Left forelimb (tissue), 1 donor: ENCODE data around the gene TUBD1.
"Not testable (repeated sequence)": the region's sequence is repeated elsewhere in the genome, so short reads cannot be mapped to it uniquely, and the experiment has no call there.

Source experiments
- DNase-seq: peaks from one replicate; pipeline ENCODE4 v3.0.0-alpha.2; 2018; ENCODE audit warnings: low spot score

Gene TUBD1

GRCh38 chr17:59844884-59845594 lies 47.7 kb downstream of the TUBD1 start:
- DNase-seq = no peak

DNA sequence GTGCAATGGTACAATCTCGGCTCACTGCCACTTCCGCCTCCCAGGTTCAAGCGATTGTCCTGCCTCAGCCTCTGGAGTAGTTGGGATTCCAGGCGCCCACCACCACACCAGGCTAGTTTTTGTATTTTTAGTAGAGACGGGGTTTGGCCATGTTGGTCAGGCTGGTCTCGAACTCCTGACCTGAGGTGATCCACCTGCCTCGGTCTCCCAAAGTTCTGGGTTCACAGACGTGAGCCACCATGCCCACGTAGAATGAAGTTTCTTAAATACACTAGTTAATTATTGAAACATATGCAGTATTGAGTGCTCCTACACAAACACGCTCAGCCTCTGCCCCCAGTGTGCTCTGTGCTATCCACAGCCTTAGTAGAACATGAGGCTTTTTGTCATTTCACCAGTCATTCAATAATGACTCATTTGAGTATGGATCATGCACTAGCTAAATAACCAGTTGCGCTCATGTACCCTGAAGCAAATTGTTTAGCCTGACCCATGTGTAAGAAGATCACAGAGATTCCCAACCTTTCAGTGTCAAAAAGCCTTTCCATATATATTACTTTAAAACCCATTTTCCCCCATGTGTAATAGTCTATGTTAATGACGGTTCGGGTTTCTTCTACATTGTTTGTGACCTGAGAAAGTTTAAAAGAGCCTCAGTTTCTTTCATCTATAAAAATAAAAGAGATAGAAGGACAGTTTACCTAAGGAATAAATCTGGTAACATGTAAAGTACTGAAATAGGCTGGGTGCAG lies 49.7 kb downstream of the TUBD1 start:
- no peak for DNase-seq

DNA sequence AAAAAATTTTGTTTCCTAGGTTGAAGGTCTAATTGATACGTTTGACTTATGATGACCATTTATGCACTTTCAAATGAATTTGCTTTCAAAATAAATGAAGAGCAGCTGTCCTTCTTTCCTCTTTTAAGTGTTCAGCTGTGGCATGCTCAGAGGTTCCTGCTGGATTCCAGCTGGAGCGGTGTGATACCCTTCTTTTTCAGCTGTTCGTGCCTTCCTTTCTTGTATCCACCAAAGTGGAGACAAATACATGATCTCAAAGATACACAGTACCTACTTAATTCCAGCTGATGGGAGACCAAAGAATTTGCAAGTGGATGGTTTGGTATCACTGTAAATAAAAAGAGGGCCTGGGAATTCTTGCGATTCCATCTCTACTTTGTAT lies 50.9 kb downstream of the TUBD1 start:
- not testable (repeated sequence) for DNase-seq

DNA sequence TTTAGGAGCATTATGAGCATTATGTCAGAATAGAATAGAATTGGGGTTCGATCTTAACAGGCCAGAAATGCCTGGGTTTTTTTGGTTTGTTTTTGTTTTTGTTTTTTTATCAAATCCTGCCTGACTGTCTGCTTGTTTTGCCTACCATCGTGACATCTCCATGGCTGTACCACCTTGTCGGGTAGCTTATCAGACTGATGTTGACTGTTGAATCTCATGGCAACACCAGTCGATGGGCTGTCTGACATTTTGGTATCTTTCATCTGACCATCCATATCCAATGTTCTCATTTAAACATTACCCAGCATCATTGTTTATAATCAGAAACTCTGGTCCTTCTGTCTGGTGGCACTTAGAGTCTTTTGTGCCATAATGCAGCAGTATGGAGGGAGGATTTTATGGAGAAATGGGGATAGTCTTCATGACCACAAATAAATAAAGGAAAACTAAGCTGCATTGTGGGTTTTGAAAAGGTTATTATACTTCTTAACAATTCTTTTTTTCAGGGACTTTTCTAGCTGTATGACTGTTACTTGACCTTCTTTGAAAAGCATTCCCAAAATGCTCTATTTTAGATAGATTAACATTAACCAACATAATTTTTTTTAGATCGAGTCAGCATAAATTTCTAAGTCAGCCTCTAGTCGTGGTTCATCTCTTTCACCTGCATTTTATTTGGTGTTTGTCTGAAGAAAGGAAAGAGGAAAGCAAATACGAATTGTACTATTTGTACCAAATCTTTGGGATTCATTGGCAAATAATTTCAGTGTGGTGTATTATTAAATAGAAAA lies 51.5 kb downstream of the TUBD1 start:
- DNase-seq = not testable (repeated sequence)

DNA sequence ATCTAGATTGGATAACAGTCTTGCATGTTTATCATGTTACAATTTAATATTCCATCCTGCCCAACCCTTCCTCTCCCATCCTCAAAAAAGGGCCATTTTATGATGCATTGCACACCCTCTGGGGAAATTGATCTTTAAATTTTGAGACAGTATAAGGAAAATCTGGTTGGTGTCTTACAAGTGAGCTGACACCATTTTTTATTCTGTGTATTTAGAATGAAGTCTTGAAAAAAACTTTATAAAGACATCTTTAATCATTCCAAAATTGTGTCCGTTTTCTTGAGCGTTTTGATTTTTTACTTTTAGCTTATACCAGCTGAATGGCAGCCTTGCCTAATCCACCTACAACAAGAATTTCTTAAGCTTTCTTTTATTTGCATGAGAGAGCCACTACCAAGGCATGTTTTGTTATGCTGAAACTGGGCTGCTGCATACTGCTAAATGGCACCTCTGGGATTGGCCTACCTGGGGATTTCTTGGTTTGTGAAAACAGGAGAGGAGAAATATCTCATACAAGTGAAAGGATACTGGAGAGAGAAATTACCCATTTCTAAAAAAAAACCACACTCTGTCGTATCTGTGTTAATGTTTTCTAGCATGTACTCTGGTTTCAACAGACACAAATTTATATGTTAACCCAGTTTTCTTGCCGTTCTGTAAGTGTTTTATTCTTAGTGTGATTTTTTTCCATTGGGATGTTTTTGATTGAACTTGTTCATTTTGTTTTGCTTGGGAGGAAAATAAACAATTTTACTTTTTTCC lies 52.2 kb downstream of the TUBD1 start:
- no peak for DNase-seq

DNA sequence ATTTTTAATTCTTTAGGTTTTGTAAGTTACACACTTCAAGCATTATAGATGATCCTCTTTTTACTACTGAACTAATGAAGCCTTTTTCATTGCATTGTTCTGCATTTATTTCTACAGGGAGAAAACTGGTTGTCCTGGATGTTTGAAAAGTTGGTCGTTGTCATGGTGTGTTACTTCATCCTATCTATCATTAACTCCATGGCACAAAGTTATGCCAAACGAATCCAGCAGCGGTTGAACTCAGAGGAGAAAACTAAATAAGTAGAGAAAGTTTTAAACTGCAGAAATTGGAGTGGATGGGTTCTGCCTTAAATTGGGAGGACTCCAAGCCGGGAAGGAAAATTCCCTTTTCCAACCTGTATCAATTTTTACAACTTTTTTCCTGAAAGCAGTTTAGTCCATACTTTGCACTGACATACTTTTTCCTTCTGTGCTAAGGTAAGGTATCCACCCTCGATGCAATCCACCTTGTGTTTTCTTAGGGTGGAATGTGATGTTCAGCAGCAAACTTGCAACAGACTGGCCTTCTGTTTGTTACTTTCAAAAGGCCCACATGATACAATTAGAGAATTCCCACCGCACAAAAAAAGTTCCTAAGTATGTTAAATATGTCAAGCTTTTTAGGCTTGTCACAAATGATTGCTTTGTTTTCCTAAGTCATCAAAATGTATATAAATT lies 53.0 kb downstream of the TUBD1 start:
- DNase-seq = no peak

DNA sequence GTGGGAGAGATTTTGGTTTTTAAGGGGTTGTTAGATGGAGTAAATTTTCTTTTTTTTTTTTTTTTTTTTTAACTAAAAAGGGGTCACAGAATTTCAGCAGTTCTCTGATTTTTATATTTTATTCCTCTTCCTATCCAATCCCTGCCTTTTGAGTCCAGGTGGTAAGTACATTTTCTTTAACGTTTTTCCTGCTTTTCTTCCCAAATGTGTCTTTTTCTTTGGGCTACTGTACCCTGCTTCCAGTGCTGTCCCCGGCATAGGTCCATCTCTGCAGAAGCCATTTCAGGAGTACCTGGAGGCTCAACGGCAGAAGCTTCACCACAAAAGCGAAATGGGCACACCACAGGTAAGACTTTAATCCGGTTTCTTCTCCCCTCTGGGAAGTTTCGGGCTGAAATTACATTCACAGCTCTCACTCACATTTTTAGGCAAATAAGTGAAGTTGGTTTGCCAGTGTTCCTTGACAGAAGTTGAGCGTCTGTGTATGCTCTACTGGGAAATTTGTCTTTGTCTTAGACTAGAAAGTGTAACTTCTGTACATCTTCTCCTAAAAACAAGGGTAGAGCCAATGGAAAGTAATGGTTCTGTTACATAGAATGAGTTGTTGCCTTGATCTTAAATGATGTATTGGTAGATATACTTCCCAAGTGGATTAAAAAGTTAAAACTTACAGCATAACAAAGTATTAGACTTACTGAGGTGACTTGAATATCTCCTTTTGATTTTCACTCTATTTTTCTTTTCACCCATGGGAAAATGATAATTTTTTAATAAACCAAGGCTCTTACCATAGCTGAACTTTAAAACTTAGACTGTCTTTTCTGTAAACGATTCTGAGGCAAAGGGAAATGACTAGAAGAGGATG lies 54.5 kb downstream of the TUBD1 start:
- DNase-seq = no peak

DNA sequence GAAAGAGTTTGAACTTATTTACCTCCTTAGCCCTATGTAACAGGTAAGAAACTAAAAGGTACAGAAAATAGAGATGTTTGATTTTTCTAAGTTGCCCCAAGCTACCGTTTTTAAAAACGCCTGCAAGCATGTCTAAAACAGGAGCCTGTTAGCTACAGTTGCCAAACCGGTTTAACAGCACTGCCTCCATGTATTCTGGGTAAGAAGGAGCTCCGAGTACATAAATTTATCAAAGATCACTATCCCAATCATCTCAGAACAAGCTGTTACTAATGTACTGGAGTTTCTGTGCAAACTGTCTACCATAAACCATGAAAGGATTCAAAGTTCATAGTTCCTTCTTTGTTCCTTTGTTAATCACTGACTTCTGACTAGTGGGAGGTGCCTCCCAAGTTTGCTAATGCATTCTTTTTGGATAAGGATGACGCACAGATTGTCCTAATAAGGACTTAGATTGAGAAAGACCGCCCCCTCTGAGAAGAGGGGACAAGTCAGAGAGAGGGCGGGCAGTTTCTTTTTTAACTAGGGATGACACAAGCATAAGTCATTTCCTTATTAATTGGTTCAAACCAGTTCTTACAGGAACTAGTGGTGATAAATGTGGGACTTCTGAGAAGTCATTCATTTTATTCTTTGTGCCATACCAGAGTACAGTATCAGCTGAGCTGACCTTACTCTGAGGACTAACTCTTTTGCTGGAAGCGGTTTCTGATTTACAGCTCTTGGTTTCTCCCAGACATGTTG lies 55.3 kb downstream of the TUBD1 start:
- DNase-seq = no peak

GRCh38 chr17:59832883-59833379 lies 59.8 kb downstream of the TUBD1 start:
- DNase-seq = no peak

GRCh38 chr17:59830846-59831486 lies 61.8 kb downstream of the TUBD1 start:
- no peak for DNase-seq

GRCh38 chr17:59830007-59830630 lies 62.6 kb downstream of the TUBD1 start:
- DNase-seq = no peak

GRCh38 chr17:59829217-59830006 lies 63.3 kb downstream of the TUBD1 start:
- DNase-seq = no peak

GRCh38 chr17:59828819-59829216 lies 63.9 kb downstream of the TUBD1 start:
- not testable (repeated sequence) for DNase-seq

GRCh38 chr17:59828478-59828760 lies 64.3 kb downstream of the TUBD1 start:
- DNase-seq = no peak

- DNase-seq = no peak
Measured at GRCh38 chr17:59827721-59828477, 64.8 kb downstream of the TUBD1 start.

GRCh38 chr17:59826706-59827453 lies 65.9 kb downstream of the TUBD1 start:
- no peak for DNase-seq
